ENCODE data around the gene KCNMA1. TPM values are rescaled to one million over a fixed set of nuclear protein-coding genes. Genes with fewer than 3 reads are reported as not detected.

Gene KCNMA1
- total and polyA plus RNA-seq, 10 of the 15 experiments (the other 5 are each of a cell fraction or from before 2014, with no cell fraction given): 8.5 to 77.0 (median 21.3) TPM

- no peak overlapping the region for H2AFZ ChIP-seq (ENCODE audit: control insufficient read depth, low read depth, low read length)
- intact Hi-C loops (cut with micrococcal nuclease; ENCODE audit: unreplicated experiment): no loop called here
- RAD21 ChIA-PET (ENCODE audit: unreplicated experiment): interaction anchor here (2.3 kb wide), 1 partner anchor 21 kb away, joined by 7 read pairs; no protein-coding TSS in a partner anchor
- no peaks in the 10 kb centered on the region for H3K4me1 ChIP-seq (ENCODE audit: control insufficient read depth, insufficient read depth, low read length)
- H3K4me3 ChIP-seq: no peak overlapping the region
- TF ChIP-seq E4F1 (IDR thresholded peaks at IDR 0.05; ENCODE audit: borderline replicate concordance, partially characterized antibody): no peak
- peak; percentile 25; the same call in 1 of the 2 replicates for TF ChIP-seq RUNX3 (IDR thresholded peaks at IDR 0.05; ENCODE audit: low read length)
- SMC1A ChIA-PET (ENCODE audit: uncharacterized antibody, unreplicated experiment): interaction anchor here (1.0 to 2.6 kb wide), 4 partner anchors 10 to 21 kb away, joined by 3 to 8 read pairs (median 6); no protein-coding TSS in a partner anchor
- no peaks in the 10 kb centered on the region for H3K36me3 ChIP-seq (ENCODE audit: control insufficient read depth in 2 of 2, insufficient read depth in 2 of 2, low read length in 1 of 2)
- no peaks in the 10 kb centered on the region for H3K27me3 ChIP-seq (replicated peaks in 1 of 2; ENCODE audit: control insufficient read depth in 2 of 2, insufficient read depth in 2 of 2, low read length in 1 of 2)
- no peak overlapping the region for H3K4me2 ChIP-seq (ENCODE audit: control insufficient read depth, insufficient read depth)
- no peak for DNase-seq (ENCODE audit: low read depth, low spot score)
- ATAC-seq: no peak
- no peaks in the 10 kb centered on the region for H4K20me1 ChIP-seq (ENCODE audit: control insufficient read depth, insufficient read depth)
- in situ Hi-C loops (cut with MboI): no loop called here
- no peak overlapping the region for H3K27ac ChIP-seq (ENCODE audit: control insufficient read depth, insufficient read depth)
- CTCF ChIA-PET: interaction anchor here (3.4 kb wide), 1 partner anchor 11 kb away, joined by 16 read pairs; no protein-coding TSS in a partner anchor
- no peak for FAIRE-seq
- H3K9ac ChIP-seq (ENCODE audit: control insufficient read depth, insufficient read depth, low read length): no peak overlapping the region
- POLR2A ChIA-PET: no interaction called here
- BruUV-seq (replicated peaks): no TSS peak
- no peaks in the 10 kb centered on the region for H3K9me3 ChIP-seq (replicated peaks; ENCODE audit: control insufficient read depth, insufficient read depth, low read length)
- no peaks in the 10 kb centered on the region for H3K79me2 ChIP-seq (ENCODE audit: control insufficient read depth, insufficient read depth, low read length)
Measured at GRCh38 chr10:77541944-77542343, 95.7 kb downstream of the KCNMA1 start.

- TF ChIP-seq SIN3A (IDR thresholded peaks at IDR 0.05; ENCODE audit: low read depth, low read length): no peak
- TF ChIP-seq MXI1 (IDR thresholded peaks at IDR 0.05; ENCODE audit: low read depth, low read length): no peak
- TF ChIP-seq ZZZ3 (IDR thresholded peaks at IDR 0.05; ENCODE audit: control insufficient read depth, insufficient read length, low read depth): no peak
- TF ChIP-seq MTA2 (IDR thresholded peaks at IDR 0.05; ENCODE audit: low read depth): 0 out of 2 replicates have a peak, but pooled peaks have one; percentile 13
- no peak for FAIRE-seq
- Histone ChIP-seq H3K79me2 (ENCODE audit: control insufficient read depth, insufficient read depth, low read length) (no peaks in the 10 kb centered on the region), H3K27ac (ENCODE audit: control insufficient read depth, insufficient read depth) (no peak overlapping the region), H4K20me1 (ENCODE audit: control insufficient read depth, insufficient read depth) (no peaks in the 10 kb centered on the region), H2AFZ (ENCODE audit: control insufficient read depth, low read depth, low read length) (no peak overlapping the region), H3K4me3 (no peak overlapping the region), H3K9ac (ENCODE audit: control insufficient read depth, insufficient read depth, low read length) (no peak overlapping the region), H3K4me1 (ENCODE audit: control insufficient read depth, insufficient read depth, low read length) (no peaks in the 10 kb centered on the region), H3K4me2 (ENCODE audit: control insufficient read depth, insufficient read depth) (no peak overlapping the region), H3K9me3 (replicated peaks; ENCODE audit: control insufficient read depth, insufficient read depth, low read length) (no peaks in the 10 kb centered on the region), H3K36me3 (ENCODE audit: control insufficient read depth in 2 of 2, insufficient read depth in 2 of 2, low read length in 1 of 2) (no peaks in the 10 kb centered on the region), H3K27me3 (replicated peaks in 1 of 2; ENCODE audit: control insufficient read depth in 2 of 2, insufficient read depth in 2 of 2, low read length in 1 of 2) (no peaks in the 10 kb centered on the region)
- in situ Hi-C loops (cut with MboI): no loop called here
- BruUV-seq (replicated peaks): no TSS peak
- intact Hi-C loops (cut with micrococcal nuclease; ENCODE audit: unreplicated experiment): no loop called here
- WGBS (ENCODE audit: insufficient coverage, insufficient replicate concordance, low lambda C conversion rate, missing lambda C conversion rate): 45% methylated on average over 1 of the region's 1 CpG
- RAD21 ChIA-PET (ENCODE audit: unreplicated experiment): interaction anchor here (1.4 to 2.3 kb wide), 2 partner anchors 14 to 21 kb away, joined by 4 to 7 read pairs; no protein-coding TSS in a partner anchor
- CTCF ChIA-PET: interaction anchor here (3.0 to 3.4 kb wide), 2 partner anchors 10 to 11 kb away, joined by 11 to 16 read pairs; no protein-coding TSS in a partner anchor
- DNase-seq (ENCODE audit: low read depth, low spot score): no peak
- SMC1A ChIA-PET (ENCODE audit: uncharacterized antibody, unreplicated experiment): interaction anchor here (0.9 to 2.6 kb wide), 4 partner anchors 11 to 100 kb away, joined by 3 to 7 read pairs (median 4); no protein-coding TSS in a partner anchor
- POLR2A ChIA-PET: no interaction called here
- no peak for ATAC-seq
Measured at GRCh38 chr10:77541247-77541646, 96.4 kb downstream of the KCNMA1 start.
